ENCODE data around the gene NDUFS2. TPM values are rescaled to one million over a fixed set of nuclear protein-coding genes. Genes with fewer than 3 reads are reported as not detected.

Gene NDUFS2
- total and polyA plus RNA-seq, 9 of the 15 experiments (the other 6 are each of a cell fraction or from before 2014, with no cell fraction given) = 70.0 to 176 (median 141) TPM

DNA sequence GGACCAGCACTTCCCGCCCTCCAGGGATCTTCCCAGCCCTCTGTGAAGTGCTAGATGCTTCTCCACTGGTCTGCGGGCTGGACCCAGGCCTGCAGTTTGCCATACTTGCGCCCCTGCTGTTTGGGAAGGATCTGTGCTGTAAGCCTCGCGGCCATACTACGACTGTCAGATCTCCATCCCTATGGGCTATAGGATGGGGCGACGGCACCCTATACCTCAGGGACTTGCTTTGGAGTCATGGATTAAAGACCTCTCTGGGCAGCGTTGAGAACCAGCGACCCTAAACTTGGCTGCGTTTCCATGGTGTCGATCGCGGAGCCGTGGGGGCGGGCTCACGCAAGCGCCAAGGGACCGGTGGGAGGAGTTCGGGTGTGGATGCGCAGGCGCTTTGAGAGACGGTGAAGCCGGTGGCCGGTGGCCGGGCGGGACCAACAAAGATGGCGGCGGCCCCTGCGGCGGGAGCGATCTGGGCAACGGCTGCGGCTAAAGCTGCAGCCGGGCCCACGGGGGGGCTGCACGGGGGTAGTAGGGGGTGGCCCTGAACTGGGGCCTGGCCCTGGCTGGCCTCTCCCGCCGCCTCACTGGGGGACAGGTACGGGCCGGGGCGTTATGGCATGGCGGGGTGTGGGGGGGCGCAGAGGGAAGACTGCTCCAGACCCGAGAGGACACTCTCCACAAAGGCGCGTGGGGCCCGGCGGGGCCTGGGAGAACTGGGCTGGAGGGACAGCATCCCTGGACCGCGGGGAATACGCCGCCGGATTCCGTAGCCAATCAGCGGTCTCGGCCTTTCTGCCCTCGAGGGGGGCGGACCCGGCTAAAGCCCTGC lies 42.9 kb upstream of the NDUFS2 start, which contains the start of gene USP21 (continued):
- TF ChIP-seq, protein P1, sequence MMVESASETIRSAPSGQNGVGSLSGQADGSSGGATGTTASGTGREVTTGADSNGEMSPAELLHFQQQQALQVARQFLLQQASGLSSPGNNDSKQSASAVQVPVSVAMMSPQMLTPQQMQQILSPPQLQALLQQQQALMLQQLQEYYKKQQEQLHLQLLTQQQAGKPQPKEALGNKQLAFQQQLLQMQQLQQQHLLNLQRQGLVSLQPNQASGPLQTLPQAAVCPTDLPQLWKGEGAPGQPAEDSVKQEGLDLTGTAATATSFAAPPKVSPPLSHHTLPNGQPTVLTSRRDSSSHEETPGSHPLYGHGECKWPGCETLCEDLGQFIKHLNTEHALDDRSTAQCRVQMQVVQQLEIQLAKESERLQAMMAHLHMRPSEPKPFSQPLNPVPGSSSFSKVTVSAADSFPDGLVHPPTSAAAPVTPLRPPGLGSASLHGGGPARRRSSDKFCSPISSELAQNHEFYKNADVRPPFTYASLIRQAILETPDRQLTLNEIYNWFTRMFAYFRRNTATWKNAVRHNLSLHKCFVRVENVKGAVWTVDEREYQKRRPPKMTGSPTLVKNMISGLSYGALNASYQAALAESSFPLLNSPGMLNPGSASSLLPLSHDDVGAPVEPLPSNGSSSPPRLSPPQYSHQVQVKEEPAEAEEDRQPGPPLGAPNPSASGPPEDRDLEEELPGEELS (CRISPR knock-in tag; IDR thresholded peaks at IDR 0.05; ENCODE audit: borderline replicate concordance) = peak; percentile 51; the same call in 1 of the 2 replicates
- TF ChIP-seq SREBF2 (CRISPR knock-in tag; IDR thresholded peaks at IDR 0.05) = no peak
- TF ChIP-seq SIN3A (IDR thresholded peaks at IDR 0.05; ENCODE audit: borderline replicate concordance in 2 of 2, control insufficient read depth in 1 of 2, low read depth in 2 of 2, low read length in 2 of 2) = peak in 1 of 2 experiments; percentile 51; a peak in 2 of 4 replicates
- TF ChIP-seq RBM34 (IDR thresholded peaks at IDR 0.05; ENCODE audit: borderline replicate concordance, insufficient read depth, low read length) = no peak
- TF ChIP-seq, protein P2, sequence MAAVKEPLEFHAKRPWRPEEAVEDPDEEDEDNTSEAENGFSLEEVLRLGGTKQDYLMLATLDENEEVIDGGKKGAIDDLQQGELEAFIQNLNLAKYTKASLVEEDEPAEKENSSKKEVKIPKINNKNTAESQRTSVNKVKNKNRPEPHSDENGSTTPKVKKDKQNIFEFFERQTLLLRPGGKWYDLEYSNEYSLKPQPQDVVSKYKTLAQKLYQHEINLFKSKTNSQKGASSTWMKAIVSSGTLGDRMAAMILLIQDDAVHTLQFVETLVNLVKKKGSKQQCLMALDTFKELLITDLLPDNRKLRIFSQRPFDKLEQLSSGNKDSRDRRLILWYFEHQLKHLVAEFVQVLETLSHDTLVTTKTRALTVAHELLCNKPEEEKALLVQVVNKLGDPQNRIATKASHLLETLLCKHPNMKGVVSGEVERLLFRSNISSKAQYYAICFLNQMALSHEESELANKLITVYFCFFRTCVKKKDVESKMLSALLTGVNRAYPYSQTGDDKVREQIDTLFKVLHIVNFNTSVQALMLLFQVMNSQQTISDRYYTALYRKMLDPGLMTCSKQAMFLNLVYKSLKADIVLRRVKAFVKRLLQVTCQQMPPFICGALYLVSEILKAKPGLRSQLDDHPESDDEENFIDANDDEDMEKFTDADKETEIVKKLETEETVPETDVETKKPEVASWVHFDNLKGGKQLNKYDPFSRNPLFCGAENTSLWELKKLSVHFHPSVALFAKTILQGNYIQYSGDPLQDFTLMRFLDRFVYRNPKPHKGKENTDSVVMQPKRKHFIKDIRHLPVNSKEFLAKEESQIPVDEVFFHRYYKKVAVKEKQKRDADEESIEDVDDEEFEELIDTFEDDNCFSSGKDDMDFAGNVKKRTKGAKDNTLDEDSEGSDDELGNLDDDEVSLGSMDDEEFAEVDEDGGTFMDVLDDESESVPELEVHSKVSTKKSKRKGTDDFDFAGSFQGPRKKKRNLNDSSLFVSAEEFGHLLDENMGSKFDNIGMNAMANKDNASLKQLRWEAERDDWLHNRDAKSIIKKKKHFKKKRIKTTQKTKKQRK (IDR thresholded peaks at IDR 0.05; ENCODE audit: borderline replicate concordance, low read depth, low read length) = no peak
- TF ChIP-seq XRCC5 (IDR thresholded peaks at IDR 0.05; ENCODE audit: low read depth, low read length) = no peak
- no peak for TF ChIP-seq ARID3A (IDR thresholded peaks at IDR 0.05; ENCODE audit: borderline replicate concordance, low read depth, low read length)
- TF ChIP-seq TBP (optimal IDR thresholded peaks at IDR 0.05; ENCODE audit: low read depth, low read length) = peak; percentile 91
- TF ChIP-seq, protein P3, sequence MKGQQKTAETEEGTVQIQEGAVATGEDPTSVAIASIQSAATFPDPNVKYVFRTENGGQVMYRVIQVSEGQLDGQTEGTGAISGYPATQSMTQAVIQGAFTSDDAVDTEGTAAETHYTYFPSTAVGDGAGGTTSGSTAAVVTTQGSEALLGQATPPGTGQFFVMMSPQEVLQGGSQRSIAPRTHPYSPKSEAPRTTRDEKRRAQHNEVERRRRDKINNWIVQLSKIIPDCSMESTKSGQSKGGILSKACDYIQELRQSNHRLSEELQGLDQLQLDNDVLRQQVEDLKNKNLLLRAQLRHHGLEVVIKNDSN (CRISPR knock-in tag; IDR thresholded peaks at IDR 0.05) = no peak
- no peak for TF ChIP-seq SRSF1 (IDR thresholded peaks at IDR 0.05; ENCODE audit: low read depth, low read length)
- TF ChIP-seq, protein P4, sequence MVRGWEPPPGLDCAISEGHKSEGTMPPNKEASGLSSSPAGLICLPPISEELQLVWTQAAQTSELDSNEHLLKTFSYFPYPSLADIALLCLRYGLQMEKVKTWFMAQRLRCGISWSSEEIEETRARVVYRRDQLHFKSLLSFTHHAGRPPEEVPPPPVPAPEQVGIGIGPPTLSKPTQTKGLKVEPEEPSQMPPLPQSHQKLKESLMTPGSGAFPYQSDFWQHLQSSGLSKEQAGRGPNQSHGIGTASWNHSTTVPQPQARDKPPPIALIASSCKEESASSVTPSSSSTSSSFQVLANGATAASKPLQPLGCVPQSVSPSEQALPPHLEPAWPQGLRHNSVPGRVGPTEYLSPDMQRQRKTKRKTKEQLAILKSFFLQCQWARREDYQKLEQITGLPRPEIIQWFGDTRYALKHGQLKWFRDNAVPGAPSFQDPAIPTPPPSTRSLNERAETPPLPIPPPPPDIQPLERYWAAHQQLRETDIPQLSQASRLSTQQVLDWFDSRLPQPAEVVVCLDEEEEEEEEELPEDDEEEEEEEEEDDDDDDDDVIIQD (CRISPR knock-in tag; IDR thresholded peaks at IDR 0.05) = no peak
- no peak for TF ChIP-seq NELFE (IDR thresholded peaks at IDR 0.05; ENCODE audit: insufficient read depth, insufficient read length)
